ENCODE measurements around the gene TTC27. TPM values are rescaled to one million over a fixed set of nuclear protein-coding genes. Genes with fewer than 3 reads are reported as not detected.
A peak's percentile ranks its signal among the peaks of the same experiment; 100 is the strongest.

TTC27 gene
- total RNA-seq, 1 donor from 2014 or later = 68.4 TPM

- DNase-seq (ENCODE audit: low spot score) = no peak
These were observed 40.4 kb downstream of the TTC27 start for GRCh38 chr2:32668254-32668653.

GRCh38 chr2:32671885-32672533 is 44.2 kb downstream of the TTC27 start:
- DNase-seq (ENCODE audit: low spot score) = no peak

DNA sequence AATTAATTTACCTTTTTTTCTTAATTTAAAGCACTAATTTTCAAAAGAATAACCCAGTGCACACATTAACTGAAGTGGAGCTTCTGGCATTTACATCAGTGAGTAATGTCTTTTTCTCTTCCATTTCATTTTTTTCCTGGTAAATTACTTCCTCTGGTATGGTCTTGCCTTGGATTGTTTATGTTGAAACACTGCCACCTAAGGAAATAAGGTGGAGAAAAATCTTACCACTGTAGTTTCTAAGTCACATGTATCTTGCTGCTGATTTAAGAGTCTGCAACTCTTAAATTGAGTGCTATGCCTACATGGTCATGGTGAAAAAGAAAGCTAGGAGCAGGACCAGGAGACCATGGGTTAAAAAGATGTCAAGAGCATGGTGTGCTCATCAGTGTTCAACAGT is 51.0 kb downstream of the TTC27 start:
- DNase-seq (ENCODE audit: low spot score) = no peak

GRCh38 chr2:32680942-32681341 is 53.1 kb downstream of the TTC27 start:
- DNase-seq (ENCODE audit: low spot score) = no peak

DNA sequence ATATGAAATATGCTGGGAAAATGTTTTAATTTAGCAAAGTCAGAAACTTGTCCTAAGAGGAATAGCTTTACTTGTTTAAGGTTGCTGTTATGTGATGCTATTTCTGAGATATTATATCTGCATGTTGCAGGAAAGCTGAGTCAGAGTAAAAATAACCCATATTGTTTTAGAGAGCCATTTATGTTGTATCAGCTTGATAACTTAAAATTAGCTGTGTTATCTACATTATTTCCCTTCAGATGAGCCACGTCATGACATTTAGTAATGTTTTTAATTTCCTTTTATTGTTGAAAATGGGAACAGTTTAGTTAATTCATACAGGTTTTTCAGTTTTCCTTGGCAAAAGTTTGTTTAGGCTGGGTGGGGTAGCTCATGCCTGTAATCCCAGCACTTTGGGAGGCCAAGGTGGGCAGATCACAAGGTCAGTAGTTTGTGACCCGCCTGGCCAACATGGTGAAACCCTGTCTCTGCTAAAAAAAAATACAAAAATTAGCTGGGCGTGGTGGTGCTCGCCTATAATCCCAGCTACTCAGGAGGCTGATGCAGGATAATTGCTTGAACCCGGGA is 55.8 kb downstream of the TTC27 start:
- DNase-seq (ENCODE audit: low spot score) = no peak

- DNase-seq (ENCODE audit: low spot score) = no peak
These were observed 60.7 kb downstream of the TTC27 start for GRCh38 chr2:32688541-32688940.

DNA sequence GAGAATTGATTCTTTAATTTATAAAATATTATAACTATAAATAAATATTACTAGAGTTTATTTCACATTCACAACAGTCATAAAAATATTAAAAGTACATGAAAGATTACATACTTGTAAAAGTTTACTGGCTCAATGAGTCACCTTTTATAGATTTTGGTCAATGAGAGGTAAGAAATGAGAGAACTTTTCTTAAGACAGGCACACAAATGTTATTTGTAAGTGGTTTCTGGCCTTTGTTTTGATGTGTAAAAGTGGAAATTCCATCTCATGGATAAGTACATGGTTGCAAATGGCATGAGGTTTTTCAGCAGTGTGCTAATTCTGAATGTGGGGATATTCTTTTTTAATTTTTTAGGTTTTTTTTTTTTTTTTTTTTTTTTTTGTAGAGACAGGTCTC is 63.8 kb downstream of the TTC27 start:
- DNase-seq (ENCODE audit: low spot score) = no peak

GRCh38 chr2:32696439-32696838 is 68.6 kb downstream of the TTC27 start:
- DNase-seq (ENCODE audit: low spot score) = no peak

- DNase-seq (ENCODE audit: low spot score) = peak; percentile 45
These were observed 69.3 kb downstream of the TTC27 start for GRCh38 chr2:32697156-32697555.

DNA sequence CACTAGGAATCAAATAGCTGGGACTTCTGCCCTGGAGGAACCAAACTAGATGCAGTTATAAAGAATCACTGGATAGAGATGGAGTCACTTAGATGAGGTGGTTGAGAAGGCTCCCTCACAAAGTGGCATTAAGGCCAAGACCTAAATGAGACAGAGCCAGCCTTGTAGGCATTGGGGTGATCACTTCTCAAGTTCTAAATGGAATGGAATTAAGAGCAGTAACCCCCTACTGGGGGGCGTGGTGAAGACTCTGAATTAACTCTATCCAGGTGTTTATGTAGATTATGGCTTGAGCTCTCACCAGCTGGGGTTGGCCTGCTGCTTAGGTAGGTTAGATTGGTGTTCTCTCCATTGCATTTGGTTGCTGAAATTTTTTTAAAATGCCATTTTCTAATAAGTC is 71.3 kb downstream of the TTC27 start:
- DNase-seq (ENCODE audit: low spot score) = no peak

- no peak for DNase-seq (ENCODE audit: low spot score)
These were observed 74.0 kb downstream of the TTC27 start for GRCh38 chr2:32701806-32702205.

DNA sequence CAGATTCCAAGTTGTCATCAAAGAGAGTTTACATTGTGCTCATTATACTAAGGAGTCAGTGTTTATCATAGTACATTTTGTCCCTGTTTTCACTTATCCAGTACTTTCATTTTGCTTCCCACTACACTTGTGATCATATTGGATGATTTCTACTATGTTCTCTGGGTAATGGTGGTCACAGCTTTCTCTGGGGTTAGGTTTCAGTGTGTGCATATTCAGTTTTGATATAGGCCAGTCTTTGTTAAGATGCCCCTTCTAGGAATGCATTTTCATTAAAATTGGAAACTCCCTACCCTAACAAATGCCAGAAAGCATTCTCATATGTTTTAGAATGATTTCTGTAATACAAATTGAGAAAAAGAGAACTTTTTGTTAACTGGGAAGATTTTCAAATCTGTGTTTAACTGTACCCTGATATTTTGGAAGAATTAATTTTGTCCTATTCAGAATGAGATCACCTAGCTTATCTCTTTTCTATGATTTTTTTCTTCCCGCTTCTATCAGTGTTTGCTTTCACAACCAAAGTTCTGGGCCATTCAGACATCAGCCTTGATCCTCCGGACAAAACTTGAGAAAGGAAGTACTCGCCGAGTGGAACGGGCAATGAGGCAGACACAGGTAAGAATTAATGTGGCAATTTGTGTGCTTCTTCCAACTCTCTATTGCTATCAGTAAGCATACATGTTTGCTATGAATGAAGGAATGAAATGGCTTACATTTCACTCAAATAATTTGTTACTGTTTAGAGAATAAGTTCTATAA is 74.6 kb downstream of the TTC27 start:
- DNase-seq (ENCODE audit: low spot score) = no peak

GRCh38 chr2:32706815-32707579 is 79.1 kb downstream of the TTC27 start:
- no peak for DNase-seq (ENCODE audit: low spot score)

DNA sequence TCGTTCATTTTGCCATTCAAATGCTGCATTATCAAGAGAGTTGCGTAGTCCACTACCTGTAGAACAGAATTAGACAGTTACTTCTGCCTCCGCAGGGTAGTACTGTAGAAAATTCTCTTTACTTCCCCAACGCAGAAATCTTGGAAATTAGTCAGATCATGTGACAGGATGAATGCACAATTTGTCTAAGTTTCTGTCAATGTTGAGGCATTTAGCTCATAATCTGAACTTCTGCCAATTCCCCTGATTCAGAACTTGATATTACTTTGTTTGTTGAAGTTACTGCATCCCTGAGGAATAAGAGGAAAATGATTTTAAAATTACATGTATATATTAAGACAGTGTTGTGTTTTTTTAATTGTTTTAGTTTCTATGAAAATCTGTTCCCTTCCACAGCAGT is 83.4 kb downstream of the TTC27 start:
- peak; percentile 27 for DNase-seq (ENCODE audit: low spot score)

DNA sequence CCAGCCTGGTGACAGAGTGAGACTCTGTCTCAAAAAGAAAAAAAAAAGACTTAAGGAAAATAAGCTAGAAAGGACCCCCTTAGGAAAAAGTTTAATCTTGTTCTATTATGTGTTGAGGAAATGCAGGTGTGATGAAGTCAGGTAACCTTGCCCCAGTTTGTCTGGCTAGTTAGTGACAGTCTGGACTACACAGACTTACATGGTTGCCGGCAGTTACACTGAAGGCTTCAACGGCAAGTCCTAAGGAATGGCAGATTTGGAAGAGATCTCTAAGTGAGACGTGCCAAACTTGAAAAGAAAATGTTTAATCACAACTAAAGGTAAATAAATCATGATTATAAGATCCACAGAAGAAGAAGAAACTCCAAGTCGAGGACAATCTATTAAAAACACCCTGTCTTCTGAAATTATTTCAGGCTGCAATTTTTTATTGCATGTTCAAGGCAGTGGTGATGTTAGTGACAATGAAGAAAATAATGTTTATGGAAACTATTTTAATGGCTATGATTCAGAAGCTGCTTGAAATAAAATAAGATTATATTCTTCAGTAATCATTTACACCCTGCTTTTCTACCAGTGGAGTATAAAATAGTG is 84.2 kb downstream of the TTC27 start:
- no peak for DNase-seq (ENCODE audit: low spot score)

DNA sequence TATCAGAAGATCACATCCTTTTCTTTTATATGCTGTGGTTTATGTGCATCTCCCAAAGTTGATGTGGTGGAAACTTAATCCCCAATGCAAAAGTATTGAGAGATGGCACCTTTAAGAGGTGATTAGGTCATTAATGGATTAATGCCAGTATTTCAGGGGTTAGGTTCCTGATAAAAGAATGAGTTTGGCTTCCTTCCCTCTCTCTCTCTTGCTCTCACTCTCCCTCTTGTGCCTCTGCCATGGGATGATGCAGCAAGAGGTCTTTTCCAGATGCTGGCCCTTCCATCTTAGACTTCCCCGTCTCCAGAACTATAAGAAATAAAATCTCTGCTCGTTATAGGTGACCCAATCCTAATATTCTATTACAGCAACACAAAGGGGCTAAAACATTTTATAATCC is 85.0 kb downstream of the TTC27 start:
- no peak for DNase-seq (ENCODE audit: low spot score)

- no peak for DNase-seq (ENCODE audit: low spot score)
These were observed 86.7 kb downstream of the TTC27 start for GRCh38 chr2:32714521-32714920.

DNA sequence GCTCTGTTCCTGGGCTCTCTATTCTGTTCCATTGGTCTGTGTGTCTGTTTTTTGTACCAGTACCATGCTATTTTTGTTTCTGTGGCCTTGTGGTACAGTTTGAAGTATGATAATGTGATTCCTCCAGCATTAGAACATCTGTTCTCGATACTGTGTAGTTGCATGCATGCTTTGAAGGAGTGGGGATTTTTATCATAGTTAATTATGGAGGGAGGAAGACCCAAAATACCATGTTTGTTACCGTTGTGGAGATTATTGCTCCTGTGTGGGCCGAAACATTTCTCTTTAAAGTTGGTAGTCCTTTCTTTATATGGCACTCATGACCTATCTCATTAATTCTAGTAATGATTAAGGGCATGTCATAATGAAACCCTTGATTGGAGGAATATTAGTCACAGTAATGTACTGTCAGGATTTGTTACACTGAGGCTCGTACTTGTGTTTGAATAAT is 87.6 kb downstream of the TTC27 start:
- no peak for DNase-seq (ENCODE audit: low spot score)

- DNase-seq (ENCODE audit: low spot score) = peak; percentile 30
These were observed 88.1 kb downstream of the TTC27 start for GRCh38 chr2:32715981-32716380.

- no peak for DNase-seq (ENCODE audit: low spot score)
These were observed 88.7 kb downstream of the TTC27 start for GRCh38 chr2:32716598-32716997.

DNA sequence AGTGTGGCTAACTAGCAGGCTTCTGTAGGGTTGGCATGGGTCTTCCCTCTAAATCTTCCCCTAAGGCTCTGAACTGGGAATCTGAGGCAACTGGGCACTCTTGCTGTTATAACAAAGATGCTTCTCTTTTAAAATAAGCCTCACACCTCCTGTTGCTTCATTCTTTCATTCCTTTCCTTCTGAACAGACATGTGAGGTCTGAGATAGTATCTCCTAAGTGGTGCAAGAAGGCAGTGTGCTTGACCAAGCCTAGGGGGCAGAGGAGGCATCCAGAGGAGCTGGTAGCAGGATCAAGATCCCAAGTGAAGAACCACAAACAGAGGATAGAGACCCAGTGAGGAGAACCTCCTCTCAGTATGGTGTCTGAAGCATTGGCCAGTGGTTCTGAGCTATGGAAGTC is 90.9 kb downstream of the TTC27 start:
- DNase-seq (ENCODE audit: low spot score) = no peak

DNA sequence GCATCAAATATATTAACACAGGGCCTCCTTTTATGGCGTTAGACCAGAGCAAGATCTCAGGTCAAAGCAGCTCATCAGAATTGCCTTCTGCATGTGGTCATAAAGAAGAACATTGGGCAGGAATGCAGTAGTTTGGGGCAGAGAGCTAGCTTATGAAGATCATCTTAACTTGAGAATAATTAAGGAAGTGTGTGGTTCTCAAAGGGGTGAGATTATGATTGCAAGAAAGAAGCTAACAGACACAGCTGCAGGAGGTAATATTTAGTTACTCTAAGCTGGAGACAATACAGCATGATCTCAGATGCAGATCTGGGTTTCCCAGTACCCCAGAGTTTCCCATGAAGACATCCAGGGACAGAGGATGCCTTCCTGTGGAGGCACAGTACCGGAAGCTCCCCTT is 91.6 kb downstream of the TTC27 start:
- no peak for DNase-seq (ENCODE audit: low spot score)

Measured in umbilical cord (tissue), 2 donors.